Measurements from ENCODE around the gene SKOR2. TPM values are rescaled to one million over a fixed set of nuclear protein-coding genes. Genes with fewer than 3 reads are reported as not detected.

SKOR2 gene
- total and polyA plus RNA-seq, 2 of the 13 experiments (the other 11 are each of a cell fraction or from before 2014, with no cell fraction given), result not detected

GRCh38 chr18:47168913-47169312, 82.5 kb downstream of the SKOR2 start:
- peaks cover 1 to 16% of the 10 kb centered on the region in 2 experiments; a peak in 3 of 5 replicates for H3K36me3 ChIP-seq (replicated peaks in 1 of 2; ENCODE audit: control insufficient read depth in 1 of 2, insufficient read depth in 2 of 2, low read length in 2 of 2)
- peaks cover 17% of the 10 kb centered on the region for H3K4me1 ChIP-seq (ENCODE audit: insufficient read depth, low read length)
- CTCF ChIA-PET (ENCODE audit: low intra/inter-chr PET ratio, low total read pairs), result no interaction called here
- intact Hi-C loops (cut with micrococcal nuclease; ENCODE audit: unreplicated experiment), result no loop called here
- 100% methylated on average over 1 of the region's 1 CpG for WGBS (ENCODE audit: low lambda C conversion rate)
- no peak overlapping the region for H2AFZ ChIP-seq (ENCODE audit: low read length)
- FAIRE-seq, result no peak
- ATAC-seq, result no peak
- no peak for DNase-seq (ENCODE audit: low spot score)
- H3K4me3 ChIP-seq (replicated peaks in 1 of 3; ENCODE audit: insufficient read depth in 1 of 3, low read depth in 2 of 3, low read length in 3 of 3), result no peak overlapping the region
- H3K79me2 ChIP-seq (ENCODE audit: insufficient read depth, low read length), result peaks cover 87% of the 10 kb centered on the region
- no peaks in the 10 kb centered on the region for H3K27me3 ChIP-seq (ENCODE audit: control insufficient read depth in 1 of 2, insufficient read depth in 2 of 2, low read length in 2 of 2)
- in situ Hi-C loops (cut with HindIII; ENCODE audit: extremely low pct_ligation_motif_present, low pct_unique_long_range_greater_than_20kb), result no loop called here
- no peak overlapping the region for H3K9ac ChIP-seq (ENCODE audit: insufficient read depth, low read depth, low read length)
- H3K9me3 ChIP-seq (ENCODE audit: low read length), result no peaks in the 10 kb centered on the region
- no peak for TF ChIP-seq MEF2D (CRISPR knock-in tag; IDR thresholded peaks at IDR 0.05)
- no peak for TF ChIP-seq ZNF253 (CRISPR knock-in tag; IDR thresholded peaks at IDR 0.05; ENCODE audit: borderline replicate concordance)
- H4K20me1 ChIP-seq (ENCODE audit: insufficient read depth, low read length), result peaks cover 19% of the 10 kb centered on the region
- no peak overlapping the region for H3K4me2 ChIP-seq (ENCODE audit: low read depth, low read length)
- no peak overlapping the region for H3K27ac ChIP-seq (ENCODE audit: extremely low read length, insufficient read depth, low read length)
- no TSS peak for BruUV-seq (replicated peaks)
- POLR2A ChIA-PET, result no interaction called here

- Histone ChIP-seq H3K4me3 (replicated peaks in 1 of 3; ENCODE audit: insufficient read depth in 1 of 3, low read depth in 2 of 3, low read length in 3 of 3) (no peak overlapping the region), H4K20me1 (ENCODE audit: insufficient read depth, low read length) (peaks cover 19% of the 10 kb centered on the region), H3K4me1 (ENCODE audit: insufficient read depth, low read length) (peaks cover 13% of the 10 kb centered on the region; the same call in 1 of the 2 replicates), H3K27me3 (ENCODE audit: control insufficient read depth in 1 of 2, insufficient read depth in 2 of 2, low read length in 2 of 2) (no peaks in the 10 kb centered on the region), H3K27ac (ENCODE audit: extremely low read length, insufficient read depth, low read length) (no peak overlapping the region), H3K9me3 (ENCODE audit: low read length) (no peaks in the 10 kb centered on the region), H3K36me3 (replicated peaks in 1 of 2; ENCODE audit: control insufficient read depth in 1 of 2, insufficient read depth in 2 of 2, low read length in 2 of 2) (peaks cover 1 to 14% of the 10 kb centered on the region in 2 experiments; a peak in 3 of 5 replicates), H3K79me2 (ENCODE audit: insufficient read depth, low read length) (peaks cover 86% of the 10 kb centered on the region), H3K4me2 (ENCODE audit: low read depth, low read length) (no peak overlapping the region), H3K9ac (ENCODE audit: insufficient read depth, low read depth, low read length) (no peak overlapping the region), H2AFZ (ENCODE audit: low read length) (no peak overlapping the region)
- ChIA-PET POLR2A (interaction anchor here (1.4 kb wide), 1 partner anchor 19 kb away, joined by 3 read pairs; the partner anchor contains the start of gene HDHD2), CTCF (ENCODE audit: low intra/inter-chr PET ratio, low total read pairs) (no interaction called here)
- DNase-seq (ENCODE audit: low spot score), result no peak
- TF ChIP-seq, protein P1, sequence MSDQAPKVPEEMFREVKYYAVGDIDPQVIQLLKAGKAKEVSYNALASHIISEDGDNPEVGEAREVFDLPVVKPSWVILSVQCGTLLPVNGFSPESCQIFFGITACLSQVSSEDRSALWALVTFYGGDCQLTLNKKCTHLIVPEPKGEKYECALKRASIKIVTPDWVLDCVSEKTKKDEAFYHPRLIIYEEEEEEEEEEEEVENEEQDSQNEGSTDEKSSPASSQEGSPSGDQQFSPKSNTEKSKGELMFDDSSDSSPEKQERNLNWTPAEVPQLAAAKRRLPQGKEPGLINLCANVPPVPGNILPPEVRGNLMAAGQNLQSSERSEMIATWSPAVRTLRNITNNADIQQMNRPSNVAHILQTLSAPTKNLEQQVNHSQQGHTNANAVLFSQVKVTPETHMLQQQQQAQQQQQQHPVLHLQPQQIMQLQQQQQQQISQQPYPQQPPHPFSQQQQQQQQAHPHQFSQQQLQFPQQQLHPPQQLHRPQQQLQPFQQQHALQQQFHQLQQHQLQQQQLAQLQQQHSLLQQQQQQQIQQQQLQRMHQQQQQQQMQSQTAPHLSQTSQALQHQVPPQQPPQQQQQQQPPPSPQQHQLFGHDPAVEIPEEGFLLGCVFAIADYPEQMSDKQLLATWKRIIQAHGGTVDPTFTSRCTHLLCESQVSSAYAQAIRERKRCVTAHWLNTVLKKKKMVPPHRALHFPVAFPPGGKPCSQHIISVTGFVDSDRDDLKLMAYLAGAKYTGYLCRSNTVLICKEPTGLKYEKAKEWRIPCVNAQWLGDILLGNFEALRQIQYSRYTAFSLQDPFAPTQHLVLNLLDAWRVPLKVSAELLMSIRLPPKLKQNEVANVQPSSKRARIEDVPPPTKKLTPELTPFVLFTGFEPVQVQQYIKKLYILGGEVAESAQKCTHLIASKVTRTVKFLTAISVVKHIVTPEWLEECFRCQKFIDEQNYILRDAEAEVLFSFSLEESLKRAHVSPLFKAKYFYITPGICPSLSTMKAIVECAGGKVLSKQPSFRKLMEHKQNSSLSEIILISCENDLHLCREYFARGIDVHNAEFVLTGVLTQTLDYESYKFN (CRISPR knock-in tag; conservative IDR thresholded peaks at IDR 0.05), result no peak
- TF ChIP-seq ZBTB39 (CRISPR knock-in tag; IDR thresholded peaks at IDR 0.05) (no peak), ZNF766 (CRISPR knock-in tag; IDR thresholded peaks at IDR 0.05; ENCODE audit: borderline replicate concordance) (no peak), ZNF883 (CRISPR knock-in tag; IDR thresholded peaks at IDR 0.05; ENCODE audit: not compliant biosample characterization) (no peak), ZNF776 (CRISPR knock-in tag; IDR thresholded peaks at IDR 0.05) (no peak), ZKSCAN1 (IDR thresholded peaks at IDR 0.05; ENCODE audit: low read length) (no peak), ETV6 (CRISPR knock-in tag; conservative IDR thresholded peaks at IDR 0.05) (no peak), DNMT1 (CRISPR knock-in tag; IDR thresholded peaks at IDR 0.05) (no peak), NBN (conservative IDR thresholded peaks at IDR 0.05) (no peak), ZNF619 (CRISPR knock-in tag; IDR thresholded peaks at IDR 0.05) (no peak), ZNF644 (CRISPR knock-in tag; IDR thresholded peaks at IDR 0.05; ENCODE audit: low read depth) (no peak), ZBTB20 (CRISPR knock-in tag; IDR thresholded peaks at IDR 0.05; ENCODE audit: borderline replicate concordance, low read depth) (no peak), NR2C2 (CRISPR knock-in tag; IDR thresholded peaks at IDR 0.05; ENCODE audit: borderline replicate concordance) (no peak)
- intact Hi-C loops (cut with micrococcal nuclease; ENCODE audit: unreplicated experiment), result no loop called here
- no peak for ATAC-seq
- in situ Hi-C loops (cut with HindIII; ENCODE audit: extremely low pct_ligation_motif_present, low pct_unique_long_range_greater_than_20kb), result no loop called here
- no peak for FAIRE-seq
- no TSS peak for BruUV-seq (replicated peaks)
Measured at GRCh38 chr18:47168509-47168908, 83.0 kb downstream of the SKOR2 start.

All from HepG2 (cell line).